LNCaP clone FGC (cell line): ENCODE results near the gene FYTTD1.

ENCODE experiments used
- DNase-seq: peaks from one replicate; pipeline ENCODE4 v3.0.0-alpha.2; 2011; ENCODE audit warnings: low read depth
- H3K4me3 ChIP-seq: 2 replicates; pipeline ENCODE4 v1.5.1; 2011; ENCODE audit warnings: mild to moderate bottlenecking, low read depth, low read length, control low read depth
- CTCF ChIP-seq: IDR thresholded peaks from 2 replicates; pipeline ENCODE4 v1.5.1; 2012; ENCODE audit warnings: mild to moderate bottlenecking; ENCODE audit not compliant: control insufficient read depth, insufficient read depth; ENCODE audit errors: extremely low read depth

The FYTTD1 gene

DNA sequence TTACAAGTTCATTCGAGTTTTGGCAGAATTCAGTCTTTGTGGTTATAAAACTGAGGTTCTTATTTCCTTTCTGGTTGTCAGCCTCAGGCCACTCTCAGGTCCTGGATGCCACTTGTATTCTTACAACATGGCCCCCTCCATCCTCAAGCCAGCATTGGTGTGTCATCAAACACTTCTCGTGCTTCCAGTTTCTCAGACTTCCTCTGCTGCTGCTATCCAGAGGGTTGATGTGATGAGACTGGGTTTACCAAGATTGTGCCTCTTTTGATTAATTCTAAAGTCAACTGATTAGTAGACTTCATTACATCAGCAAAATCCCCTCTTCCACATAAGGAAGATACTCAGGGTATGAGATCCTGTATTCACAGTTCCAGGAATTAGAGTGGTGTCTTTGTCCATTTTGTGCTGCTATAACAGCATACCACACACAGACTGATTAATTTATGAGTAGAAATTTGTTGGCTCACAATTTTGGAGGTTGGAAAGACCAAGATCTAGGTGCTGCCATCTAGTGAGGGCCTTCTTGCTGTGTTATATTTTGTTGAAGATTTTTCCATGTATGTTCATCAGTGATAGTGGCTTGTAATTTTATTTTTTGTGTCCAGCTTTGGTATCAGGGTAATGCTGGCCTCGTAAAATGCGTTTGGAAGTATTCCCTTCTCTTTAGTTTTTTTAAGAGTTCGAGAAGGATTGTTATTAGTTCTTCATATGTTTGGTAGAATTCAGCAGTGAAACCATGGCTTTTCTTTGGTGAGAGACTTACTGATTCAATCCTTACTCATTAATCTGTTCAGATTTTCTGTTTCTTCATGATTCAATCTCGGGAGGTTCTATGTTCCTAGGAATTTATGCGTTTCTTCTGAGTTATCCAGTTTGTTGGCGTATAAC, 52.5 kb downstream of the FYTTD1 start:
- TF ChIP-seq CTCF: peak; percentile 36; the same call in 1 of the 2 replicates
- H3K4me3 ChIP-seq: no peak overlapping the region
- DNase-seq: no peak

- no peak for DNase-seq
- TF ChIP-seq CTCF: peak; percentile 35; the same call in 1 of the 2 replicates
- no peak overlapping the region for H3K4me3 ChIP-seq
These were observed 53.2 kb downstream of the FYTTD1 start for GRCh38 chr3:197802779-197803459.

- H3K4me3 ChIP-seq: no peak overlapping the region
- no peak for TF ChIP-seq CTCF
- DNase-seq: no peak
These were observed 54.8 kb downstream of the FYTTD1 start for GRCh38 chr3:197804511-197804910.

DNA sequence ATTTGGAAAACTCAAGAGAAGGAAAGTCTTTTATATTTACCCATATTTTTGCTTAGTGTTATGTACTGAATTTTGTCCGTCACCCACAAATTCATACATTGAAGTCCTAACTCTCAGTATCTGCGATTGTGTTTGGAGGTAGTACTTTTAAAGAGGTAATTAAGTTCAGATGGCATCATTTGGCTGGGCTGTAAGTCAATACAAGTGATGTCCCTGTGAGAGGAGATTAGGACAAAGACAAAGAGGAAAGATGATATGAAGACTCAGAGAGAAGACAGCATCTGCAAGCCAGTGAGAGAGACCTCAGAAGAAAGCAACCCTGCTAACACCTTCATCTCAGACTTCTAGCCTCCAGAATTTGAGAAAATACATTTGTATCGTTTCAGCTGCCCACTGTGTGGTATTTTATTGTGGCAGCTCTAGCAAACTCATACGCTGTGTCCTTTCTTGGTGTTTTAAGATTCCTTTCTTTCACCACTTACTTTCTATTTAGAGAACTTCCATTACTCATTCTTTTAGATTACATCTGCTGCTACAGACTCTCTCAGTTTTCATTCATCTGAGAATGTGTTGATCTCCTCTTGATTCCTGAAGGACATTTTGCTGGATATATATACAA, 58.4 kb downstream of the FYTTD1 start:
- TF ChIP-seq CTCF: no peak
- H3K4me3 ChIP-seq: no peak overlapping the region
- DNase-seq: no peak

GRCh38 chr3:197809356-197810020, 59.8 kb downstream of the FYTTD1 start:
- no peak for DNase-seq
- TF ChIP-seq CTCF: no peak
- H3K4me3 ChIP-seq: no peak overlapping the region

DNA sequence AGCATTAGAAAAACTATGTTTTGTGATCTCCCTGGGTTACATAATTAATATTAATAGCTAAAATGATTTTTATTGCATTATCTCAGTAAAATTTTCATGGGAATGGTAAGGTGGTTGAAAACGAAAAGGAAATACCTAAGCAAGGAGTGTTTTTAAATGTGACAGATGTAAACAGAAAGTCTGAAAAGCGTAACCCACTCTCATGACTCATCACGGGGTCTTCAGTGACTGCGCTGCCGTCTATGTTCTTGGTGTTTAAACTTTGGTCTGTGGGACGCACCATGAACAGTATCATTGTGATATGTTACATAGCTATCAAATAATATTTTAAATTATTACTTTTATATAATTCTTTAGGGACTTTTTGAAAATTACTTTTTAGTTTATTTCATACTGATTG, 61.2 kb downstream of the FYTTD1 start:
- no peak overlapping the region for H3K4me3 ChIP-seq
- DNase-seq: no peak
- TF ChIP-seq CTCF: no peak
